Duodenal mucosa (tissue), 2 donors: ENCODE results near the gene HDHD5.
"Not testable (repeated sequence)": the region's sequence is repeated elsewhere in the genome, so short reads cannot be mapped to it uniquely, and the experiment has no call there.

Experiments
- H3K27ac ChIP-seq: one replicate; pipeline ENCODE4 v1.7.0; 2013; ENCODE audit warnings: low read depth, low read length
- H3K27me3 ChIP-seq, 2 donors: one replicate each; pipeline ENCODE4 v1.7.0; 2013; ENCODE audit warnings: low read length in 2 of 2, control low read depth in 1 of 2; ENCODE audit not compliant: insufficient read depth in 2 of 2, control insufficient read depth in 1 of 2
- H3K36me3 ChIP-seq, 2 donors: one replicate each; pipeline ENCODE4 v1.7.0; 2013; ENCODE audit warnings: low read length in 2 of 2, control low read depth in 1 of 2; ENCODE audit not compliant: insufficient read depth in 2 of 2, control insufficient read depth in 1 of 2
- H3K4me1 ChIP-seq, 2 donors: one replicate each; pipeline ENCODE4 v1.7.0; 2013; ENCODE audit warnings: low read length in 2 of 2, control low read depth in 1 of 2; ENCODE audit not compliant: insufficient read depth in 2 of 2, control insufficient read depth in 1 of 2
- H3K4me3 ChIP-seq, 2 donors: one replicate each; pipeline ENCODE4 v1.7.0; 2013; ENCODE audit warnings: low read length in 2 of 2, low read depth in 1 of 2
- H3K9ac ChIP-seq, 2 donors: one replicate each; pipeline ENCODE4 v1.7.0; 2013; ENCODE audit warnings: low read length in 2 of 2, low read depth in 1 of 2
- H3K9me3 ChIP-seq, 2 donors: one replicate each; pipeline ENCODE4 v1.7.0; 2013; ENCODE audit warnings: low read length in 2 of 2, control low read depth in 1 of 2; ENCODE audit not compliant: control insufficient read depth in 1 of 2

The HDHD5 gene

GRCh38 chr22:17157714-17158113, 1.4 kb downstream of the HDHD5 start:
- peak overlapping the region; percentile 75 to 82 for H3K4me3 ChIP-seq

GRCh38 chr22:17155941-17156340, 3.1 kb downstream of the HDHD5 start:
- H3K27me3 ChIP-seq: no peaks in the 10 kb centered on the region
- no peak overlapping the region for H3K27ac ChIP-seq
- H3K36me3 ChIP-seq: no peaks in the 10 kb centered on the region
- H3K9me3 ChIP-seq: no peaks in the 10 kb centered on the region
- peaks cover 32 to 38% of the 10 kb centered on the region in 2 donors for H3K4me1 ChIP-seq
- H3K9ac ChIP-seq: no peak overlapping the region
- no peak overlapping the region for H3K4me3 ChIP-seq

More at GRCh38 chr22:17157714-17158113, 1.4 kb downstream of the HDHD5 start:
- Histone ChIP-seq H3K27me3 (no peaks in the 10 kb centered on the region), H3K9me3 (no peaks in the 10 kb centered on the region), H3K27ac (no peak overlapping the region), H3K4me1 (peaks cover 22 to 27% of the 10 kb centered on the region in 2 donors), H3K9ac (peak overlapping the region; percentile 65 to 89), H3K36me3 (no peaks in the 10 kb centered on the region)

- Histone ChIP-seq H3K27ac (no peak overlapping the region), H3K9me3 (no peaks in the 10 kb centered on the region), H3K36me3 (peaks cover 0 to 6% of the 10 kb centered on the region in 2 donors), H3K4me3 (no peak overlapping the region), H3K9ac (peak overlapping the region in 1 of 2 donors; percentile 31), H3K4me1 (peaks cover 39 to 59% of the 10 kb centered on the region in 2 donors), H3K27me3 (no peaks in the 10 kb centered on the region)
These were observed 6.1 kb downstream of the HDHD5 start for GRCh38 chr22:17152971-17153370.

- Histone ChIP-seq H3K36me3 (peaks cover 4 to 12% of the 10 kb centered on the region in 2 donors), H3K9ac (no peak overlapping the region), H3K27me3 (no peaks in the 10 kb centered on the region), H3K4me1 (peaks cover 34 to 53% of the 10 kb centered on the region in 2 donors), H3K9me3 (no peaks in the 10 kb centered on the region), H3K27ac (no peak overlapping the region), H3K4me3 (no peak overlapping the region)
These were observed 6.7 kb downstream of the HDHD5 start for GRCh38 chr22:17152340-17152739.

GRCh38 chr22:17149076-17149815, 9.8 kb downstream of the HDHD5 start:
- peak overlapping the region; percentile 15 to 26 for H3K9ac ChIP-seq
- peaks cover 34 to 46% of the 10 kb centered on the region in 2 donors for H3K4me1 ChIP-seq
- peaks cover 4 to 27% of the 10 kb centered on the region in 2 donors for H3K36me3 ChIP-seq
- H3K9me3 ChIP-seq: no peaks in the 10 kb centered on the region
- H3K27ac ChIP-seq: peak overlapping the region; percentile 77
- H3K4me3 ChIP-seq: peak overlapping the region in 1 of 2 donors; percentile 42
- H3K27me3 ChIP-seq: no peaks in the 10 kb centered on the region

- not testable (repeated sequence) for H3K9me3 ChIP-seq, H3K4me3 ChIP-seq, H3K9ac ChIP-seq, H3K27me3 ChIP-seq, H3K27ac ChIP-seq
- H3K36me3 ChIP-seq: peaks cover 16 to 45% of the 10 kb centered on the region in 2 donors
- H3K4me1 ChIP-seq: peaks cover 26 to 34% of the 10 kb centered on the region in 2 donors
These were observed 11.6 kb downstream of the HDHD5 start for GRCh38 chr22:17147458-17147857.

- no peak overlapping the region for H3K4me3 ChIP-seq
- H3K36me3 ChIP-seq: peaks cover 33 to 68% of the 10 kb centered on the region in 2 donors
- no peak overlapping the region for H3K9ac ChIP-seq
- no peak overlapping the region for H3K27ac ChIP-seq
- peaks cover 12 to 19% of the 10 kb centered on the region in 2 donors for H3K4me1 ChIP-seq
- H3K27me3 ChIP-seq: no peaks in the 10 kb centered on the region
- H3K9me3 ChIP-seq: no peaks in the 10 kb centered on the region
These were observed 13.9 kb downstream of the HDHD5 start for GRCh38 chr22:17145021-17145680.

- no peak overlapping the region for H3K27ac ChIP-seq
- H3K27me3 ChIP-seq: no peaks in the 10 kb centered on the region
- H3K9me3 ChIP-seq: no peaks in the 10 kb centered on the region
- no peak overlapping the region for H3K9ac ChIP-seq
- H3K4me1 ChIP-seq: peaks cover 7 to 8% of the 10 kb centered on the region in 2 donors
- no peak overlapping the region for H3K4me3 ChIP-seq
- H3K36me3 ChIP-seq: peaks cover 33 to 75% of the 10 kb centered on the region in 2 donors
These were observed 15.3 kb downstream of the HDHD5 start for GRCh38 chr22:17143826-17144225.

GRCh38 chr22:17143101-17143500, 16.0 kb downstream of the HDHD5 start:
- Histone ChIP-seq H3K4me3 (no peak overlapping the region), H3K27ac (no peak overlapping the region), H3K9ac (no peak overlapping the region), H3K4me1 (peaks cover 0 to under 1% of the 10 kb centered on the region in 2 donors), H3K9me3 (no peaks in the 10 kb centered on the region), H3K36me3 (peaks cover 33 to 77% of the 10 kb centered on the region in 2 donors), H3K27me3 (no peaks in the 10 kb centered on the region)
